T47D (cell line): ENCODE measurements around the gene NPNT.

Experiments used
- DNase-seq, 2 experiments: peaks; one replicate each; pipeline versions ENCODE4 v3.0.0 to v3.0.0-alpha.2; 2011 to 2012; ENCODE audit warnings: low read depth in 1 of 2, low spot score in 1 of 2
- JUND ChIP-seq: IDR thresholded peaks from 2 replicates; pipeline ENCODE4 v1.6.1; 2012; ENCODE audit warnings: low read depth
- in situ Hi-C: cut with HindIII; loops from 2 replicates; pipeline ENCODE4 v1.10.0; 2016; ENCODE audit warnings: low sequenced_read_pairs, low pct_unique_long_range_greater_than_20kb

Gene NPNT

GRCh38 chr4:105963461-105964400 is 68.5 kb downstream of the NPNT start:
- DNase-seq = no peak
- TF ChIP-seq JUND = no peak
- in situ Hi-C loops = no loop called here

GRCh38 chr4:105965183-105965800 is 70.0 kb downstream of the NPNT start:
- DNase-seq = no peak
- in situ Hi-C loops = no loop called here
- no peak for TF ChIP-seq JUND

GRCh38 chr4:105966051-105966450 is 70.8 kb downstream of the NPNT start:
- in situ Hi-C loops = no loop called here
- TF ChIP-seq JUND = no peak
- DNase-seq = peak in 1 of 2 experiments; percentile 66

GRCh38 chr4:105967058-105967658 is 71.9 kb downstream of the NPNT start:
- peak in 1 of 2 experiments; percentile 16 for DNase-seq
- in situ Hi-C loops = no loop called here
- no peak for TF ChIP-seq JUND

- in situ Hi-C loops = no loop called here
- no peak for DNase-seq
- no peak for TF ChIP-seq JUND
Observed at GRCh38 chr4:105969575-105969974, 74.3 kb downstream of the NPNT start.

- TF ChIP-seq JUND = no peak
- DNase-seq = no peak
- in situ Hi-C loops = no loop called here
Observed at GRCh38 chr4:105970371-105970770, 75.1 kb downstream of the NPNT start.

- in situ Hi-C loops = no loop called here
- TF ChIP-seq JUND = no peak
Observed at GRCh38 chr4:105971036-105971435, 75.8 kb downstream of the NPNT start.

GRCh38 chr4:105972946-105973621 is 77.8 kb downstream of the NPNT start:
- in situ Hi-C loops = no loop called here
- no peak for DNase-seq
- no peak for TF ChIP-seq JUND

More at GRCh38 chr4:105971036-105971435, 75.8 kb downstream of the NPNT start:
- DNase-seq = no peak

- TF ChIP-seq JUND = no peak
- in situ Hi-C loops = no loop called here
Observed at GRCh38 chr4:105976915-105977314, 81.6 kb downstream of the NPNT start.

GRCh38 chr4:105978684-105979296 is 83.5 kb downstream of the NPNT start:
- no peak for TF ChIP-seq JUND
- no peak for DNase-seq
- in situ Hi-C loops = no loop called here

More at GRCh38 chr4:105976915-105977314, 81.6 kb downstream of the NPNT start:
- no peak for DNase-seq

GRCh38 chr4:105979506-105979905 is 84.2 kb downstream of the NPNT start:
- no peak for TF ChIP-seq JUND
- DNase-seq = no peak
- in situ Hi-C loops = no loop called here

GRCh38 chr4:105988671-105989070 is 93.4 kb downstream of the NPNT start:
- no peak for DNase-seq
- no peak for TF ChIP-seq JUND
- in situ Hi-C loops = no loop called here
